HG02678 (cell line): Measurements from ENCODE around the gene FAM216A.
A peak's percentile ranks its signal among the peaks of the same experiment; 100 is the strongest.
"Not testable (repeated sequence)": the region's sequence is repeated elsewhere in the genome, so short reads cannot be mapped to it uniquely, and the experiment has no call there.

Experiments used
- ATAC-seq: cut with Tn5 transposase; IDR thresholded peaks from one replicate; pipeline ENCODE4 v1.9.1; 2021; ENCODE audit warnings: mild to moderate bottlenecking, moderate library complexity; ENCODE audit not compliant: unreplicated experiment

FAM216A gene

GRCh38 chr12:110498984-110499706, 30.5 kb downstream of the FAM216A start:
- no peak for ATAC-seq

- no peak for ATAC-seq
These were observed 32.7 kb downstream of the FAM216A start for GRCh38 chr12:110501399-110501751.

- ATAC-seq = peak; percentile 92
These were observed 33.4 kb downstream of the FAM216A start, which contains the start of the genes RAD9B and VPS29 for GRCh38 chr12:110501752-110502738. TSS of gene RAD9B (plus strand) at chr12:110502331. CDS start at chr12:110502338, 7 bp downstream. TSS of gene VPS29 (minus strand) at chr12:110502111. CDS start at chr12:110502051, 60 bp downstream.

- no peak for ATAC-seq
These were observed 34.8 kb downstream of the FAM216A start for GRCh38 chr12:110503432-110503831.

GRCh38 chr12:110505332-110505731, 36.7 kb downstream of the FAM216A start:
- ATAC-seq = no peak

GRCh38 chr12:110508071-110508586, 39.5 kb downstream of the FAM216A start:
- ATAC-seq = no peak

- ATAC-seq = no peak
These were observed 45.2 kb downstream of the FAM216A start for GRCh38 chr12:110513842-110514241.

- ATAC-seq = no peak
These were observed 45.7 kb downstream of the FAM216A start for GRCh38 chr12:110514363-110514762.

- no peak for ATAC-seq
These were observed 48.4 kb downstream of the FAM216A start for GRCh38 chr12:110516995-110517394.

- ATAC-seq = not testable (repeated sequence)
These were observed 49.4 kb downstream of the FAM216A start for GRCh38 chr12:110518014-110518413.

GRCh38 chr12:110520876-110521712, 52.4 kb downstream of the FAM216A start:
- ATAC-seq = not testable (repeated sequence)

GRCh38 chr12:110528277-110528839, 59.7 kb downstream of the FAM216A start:
- ATAC-seq = no peak

- no peak for ATAC-seq
These were observed 61.9 kb downstream of the FAM216A start for GRCh38 chr12:110530511-110530910.

GRCh38 chr12:110531741-110532333, 63.2 kb downstream of the FAM216A start:
- ATAC-seq = peak; percentile 85

GRCh38 chr12:110532644-110533043, 64.0 kb downstream of the FAM216A start:
- ATAC-seq = no peak

- no peak for ATAC-seq
These were observed 65.0 kb downstream of the FAM216A start for GRCh38 chr12:110533607-110534006.

- no peak for ATAC-seq
These were observed 66.2 kb downstream of the FAM216A start for GRCh38 chr12:110534811-110535210.

GRCh38 chr12:110536834-110537604, 68.4 kb downstream of the FAM216A start:
- no peak for ATAC-seq
